Glomerular endothelial cell (primary cell): ENCODE measurements around the gene MET. TPM values are rescaled to one million over a fixed set of nuclear protein-coding genes. Genes with fewer than 3 reads are reported as not detected.

Experiments
- DNase-seq: peaks from one replicate; pipeline ENCODE4 v3.0.0-alpha.2; 2011; ENCODE audit warnings: low read depth, low spot score; ENCODE audit errors: extremely low read depth
- total RNA-seq: library from RNA; depleted of rRNA; stranded (reverse); fragments of >200 nt; gene quantifications from 2 replicates; pipeline ENCODE4 v1.2.3, GENCODE V29; 2015

MET gene
- total RNA-seq, 1 donor from 2014 or later = 24.4 TPM

DNA sequence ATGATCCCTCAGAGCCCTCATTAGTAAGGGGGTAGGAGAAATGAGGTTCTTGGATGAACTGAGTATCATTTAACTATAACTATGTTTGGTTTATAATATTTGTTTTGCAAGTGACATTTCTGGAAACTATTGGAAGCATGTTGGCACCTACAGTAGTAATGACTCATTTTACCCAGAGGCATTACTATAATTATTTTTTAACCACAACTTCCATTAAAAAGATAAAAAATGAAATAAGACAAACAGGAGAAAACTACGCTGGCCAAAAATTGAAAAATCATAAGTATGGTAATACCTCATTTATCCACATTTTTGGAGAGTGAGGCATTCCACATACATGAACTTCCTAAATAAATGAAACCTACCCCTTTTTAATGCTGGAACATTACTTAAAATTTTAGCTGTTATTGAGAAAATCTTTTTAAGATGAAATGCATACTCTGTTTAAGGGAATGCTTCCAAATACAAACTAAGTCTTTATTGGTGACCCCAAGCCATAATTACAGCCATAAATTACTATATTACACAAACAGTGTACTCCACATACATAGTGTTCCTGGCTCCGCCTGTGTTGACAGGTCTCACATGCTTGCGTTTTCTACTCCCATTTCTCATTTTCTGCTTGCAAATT lies 105.8 kb downstream of the MET start:
- DNase-seq = no peak

- DNase-seq = no peak
These were observed 107.2 kb downstream of the MET start for GRCh38 chr7:116779216-116779615.

- no peak for DNase-seq
These were observed 107.9 kb downstream of the MET start for GRCh38 chr7:116779931-116780330.

- DNase-seq = no peak
These were observed 108.5 kb downstream of the MET start for GRCh38 chr7:116780521-116780920.

GRCh38 chr7:116780966-116781365 lies 109.0 kb downstream of the MET start:
- DNase-seq = no peak

DNA sequence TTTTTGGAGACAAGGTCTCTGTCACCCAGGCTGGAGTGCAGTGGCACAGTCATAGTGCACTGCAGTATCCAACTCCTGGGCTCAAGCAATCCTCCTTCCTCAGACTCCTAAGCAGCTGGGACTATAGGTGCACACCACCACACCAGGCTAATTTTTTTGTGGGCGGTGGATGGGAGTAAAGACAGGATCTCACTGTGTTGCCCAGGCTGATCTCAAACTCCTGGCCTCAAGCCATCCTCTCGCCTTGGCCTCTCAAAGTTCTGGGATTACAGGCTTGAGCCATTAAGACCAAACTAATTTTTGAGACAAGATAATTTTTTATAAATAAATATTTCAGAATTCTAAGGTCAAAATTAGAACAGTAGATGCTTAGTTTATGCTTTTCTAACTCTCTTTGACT lies 109.6 kb downstream of the MET start:
- DNase-seq = no peak

GRCh38 chr7:116782177-116782711 lies 110.2 kb downstream of the MET start:
- no peak for DNase-seq

GRCh38 chr7:116783666-116784318 lies 111.8 kb downstream of the MET start:
- DNase-seq = no peak

DNA sequence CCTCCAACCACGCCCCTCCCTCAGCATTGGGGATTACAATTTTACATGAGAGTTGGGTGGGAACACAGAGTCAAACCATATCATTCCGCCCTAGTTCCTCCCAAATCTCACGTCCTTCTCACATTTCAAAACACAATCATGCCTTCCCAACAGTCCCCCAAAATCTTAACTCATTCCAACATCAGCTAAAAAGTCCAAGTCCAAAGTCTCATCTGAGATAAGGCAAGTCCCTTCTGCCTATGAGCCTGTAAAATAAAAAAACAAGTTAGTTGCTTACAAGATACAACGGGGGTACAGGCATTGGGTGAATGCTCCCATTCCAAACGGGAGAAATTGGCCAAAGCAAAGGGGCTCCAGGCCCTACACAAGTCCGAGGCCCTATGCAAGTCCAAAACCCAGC lies 112.7 kb downstream of the MET start:
- DNase-seq = no peak

- DNase-seq = no peak
These were observed 113.8 kb downstream of the MET start for GRCh38 chr7:116785843-116786242.

DNA sequence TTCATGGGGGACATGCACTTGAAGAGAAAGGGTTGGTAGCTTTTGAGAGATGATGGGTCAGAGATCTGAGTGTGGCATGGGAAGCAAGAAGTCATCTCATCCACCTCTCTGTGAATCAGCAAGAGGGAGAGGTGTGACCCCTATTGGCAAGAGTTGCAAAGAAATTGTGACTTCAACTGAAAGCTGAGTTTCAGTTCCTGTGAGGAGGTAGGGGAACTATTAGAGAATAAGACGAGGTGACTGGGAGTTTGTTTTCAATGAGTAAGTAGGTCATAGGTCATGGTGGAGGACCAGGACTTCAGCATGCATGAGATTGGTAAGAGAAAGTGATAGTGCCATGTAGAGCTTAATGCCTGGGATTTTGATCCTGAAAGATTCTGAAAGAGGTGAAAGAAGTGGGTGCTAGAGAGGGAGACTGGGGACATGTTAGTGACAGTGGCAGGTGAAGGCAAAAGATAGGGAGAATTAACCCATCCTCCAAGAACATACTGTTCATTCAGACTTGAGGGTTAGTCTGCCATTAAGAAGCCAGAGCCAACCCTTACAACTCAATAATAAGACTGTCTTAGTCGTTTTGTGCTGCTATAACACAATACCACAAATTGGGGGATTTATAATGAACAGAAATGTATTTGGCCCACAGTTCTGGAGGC lies 114.9 kb downstream of the MET start:
- DNase-seq = no peak

DNA sequence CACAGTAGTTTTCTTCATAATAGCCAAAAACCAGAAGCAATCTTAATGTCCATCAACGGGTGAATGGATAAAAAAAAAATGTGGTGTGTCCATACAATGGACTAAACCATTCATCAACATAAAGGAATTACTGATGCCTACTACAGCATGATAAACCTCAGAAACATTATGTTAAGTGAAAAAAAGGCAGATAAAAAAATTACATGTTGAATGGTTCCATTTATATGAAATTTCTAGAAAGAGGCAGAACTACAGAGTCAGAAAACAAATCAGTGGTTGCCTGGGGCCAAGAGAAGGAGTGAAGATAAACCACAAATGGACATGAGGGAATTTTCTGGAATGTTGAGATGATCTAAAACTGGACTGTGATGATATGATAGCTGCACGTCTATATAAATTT lies 115.9 kb downstream of the MET start:
- no peak for DNase-seq

DNA sequence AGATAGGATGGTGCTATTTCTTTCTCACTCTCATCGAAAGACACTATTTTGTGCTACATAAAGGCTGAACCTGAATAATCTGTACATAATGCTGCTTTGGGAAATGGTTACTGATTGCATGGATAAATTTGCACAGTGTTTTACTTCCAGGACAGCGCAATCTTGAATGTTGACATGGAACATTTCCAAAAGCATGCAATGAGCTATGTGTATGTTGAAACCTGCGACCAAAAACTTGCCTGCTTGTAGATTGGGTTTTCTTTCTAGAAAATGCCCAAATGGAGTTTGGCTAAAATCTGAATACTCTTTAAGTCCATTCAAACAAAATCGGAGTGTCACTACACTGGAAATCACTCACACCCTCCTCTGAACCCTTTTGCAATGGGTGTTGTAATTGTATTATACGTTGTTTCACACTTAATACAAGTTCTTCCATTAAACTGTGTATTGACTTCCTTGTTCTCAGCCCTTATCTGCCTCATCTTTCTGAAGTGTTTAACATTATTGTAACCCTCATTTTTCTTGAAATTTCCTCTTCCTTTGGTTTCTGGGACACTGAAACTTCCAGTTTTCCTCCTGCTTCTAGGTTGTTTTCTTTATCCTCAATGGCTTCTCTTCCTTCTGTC lies 116.7 kb downstream of the MET start:
- DNase-seq = no peak

GRCh38 chr7:116790025-116790424 lies 118.0 kb downstream of the MET start:
- no peak for DNase-seq

GRCh38 chr7:116792813-116793212 lies 120.8 kb downstream of the MET start:
- DNase-seq = no peak

- no peak for DNase-seq
These were observed 121.9 kb downstream of the MET start for GRCh38 chr7:116793795-116794340.

GRCh38 chr7:116796471-116796870 lies 124.5 kb downstream of the MET start:
- DNase-seq = no peak

DNA sequence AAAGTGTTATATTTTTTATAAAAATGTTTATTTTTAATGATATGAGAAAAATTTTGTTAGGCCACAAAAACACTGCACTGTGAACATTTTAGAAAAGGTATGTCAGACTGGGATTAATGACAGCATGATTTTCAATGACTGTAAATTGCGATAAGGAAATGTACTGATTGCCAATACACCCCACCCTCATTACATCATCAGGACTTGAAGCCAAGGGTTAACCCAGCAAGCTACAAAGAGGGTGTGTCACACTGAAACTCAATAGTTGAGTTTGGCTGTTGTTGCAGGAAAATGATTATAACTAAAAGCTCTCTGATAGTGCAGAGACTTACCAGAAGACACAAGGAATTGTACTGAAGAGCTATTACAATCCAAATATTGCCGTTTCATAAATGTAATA lies 125.6 kb downstream of the MET start:
- no peak for DNase-seq

- no peak for DNase-seq
These were observed 126.2 kb downstream of the MET start for GRCh38 chr7:116798232-116798631.

DNA sequence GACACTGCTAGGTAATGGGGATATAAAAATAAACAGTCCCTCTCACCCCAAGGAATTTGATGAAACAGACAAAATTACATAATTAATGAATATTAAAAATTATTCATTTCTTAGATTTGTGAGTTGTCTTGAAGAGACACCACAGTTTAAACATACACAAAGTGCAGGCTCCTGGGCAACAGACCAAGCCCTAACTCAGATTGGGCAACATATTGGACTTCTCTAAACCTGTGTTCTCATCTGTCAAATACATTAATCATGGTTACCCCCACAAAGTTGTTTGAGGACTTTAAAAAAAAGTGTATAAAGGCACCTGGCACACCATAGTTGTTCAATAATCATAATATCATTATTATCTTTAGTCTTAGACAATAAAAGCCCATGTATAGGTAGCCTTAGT lies 127.9 kb downstream of the MET start:
- no peak for DNase-seq

DNA sequence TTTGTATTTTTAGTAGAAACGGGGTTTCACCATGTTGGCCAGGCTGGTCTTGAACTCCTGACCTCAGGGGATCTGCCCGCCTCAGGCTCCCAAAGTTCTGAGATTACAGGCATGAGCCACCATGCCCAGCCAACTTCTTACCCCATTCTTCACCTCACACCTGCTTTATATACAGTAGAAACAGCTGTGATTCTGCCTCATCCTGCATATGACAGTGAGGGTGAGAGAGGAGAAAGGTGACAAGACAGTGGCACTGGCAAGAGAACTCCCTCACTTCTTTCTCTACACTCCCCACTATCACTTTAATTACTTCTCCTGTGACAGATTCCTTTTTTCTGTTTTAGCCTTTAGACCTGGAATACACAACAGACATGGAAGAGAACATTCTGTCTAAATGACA lies 128.6 kb downstream of the MET start:
- DNase-seq = no peak
